Neural progenitor cell (in vitro differentiated cells): ENCODE results near the gene PPP1CC.

Experiments
- EZH2 ChIP-seq: fragments of 200-600 bp; sonication (generic); IDR thresholded peaks from 2 replicates; pipeline ENCODE4 v1.6.1; 2017; ENCODE audit warnings: antibody characterized with exemption, mild to moderate bottlenecking, moderate library complexity
- EZH2phosphoT487 ChIP-seq: fragments of 200-600 bp; sonication (generic); IDR thresholded peaks from 2 replicates; pipeline ENCODE4 v1.6.1; 2017; ENCODE audit warnings: antibody characterized with exemption
- TF ChIP-seq, protein P1 (sequence below): fragments of 200-600 bp; sonication (generic); IDR thresholded peaks from 2 replicates; pipeline ENCODE4 v1.5.1; 2017; ENCODE audit warnings: antibody characterized with exemption, mild to moderate bottlenecking

DNA sequence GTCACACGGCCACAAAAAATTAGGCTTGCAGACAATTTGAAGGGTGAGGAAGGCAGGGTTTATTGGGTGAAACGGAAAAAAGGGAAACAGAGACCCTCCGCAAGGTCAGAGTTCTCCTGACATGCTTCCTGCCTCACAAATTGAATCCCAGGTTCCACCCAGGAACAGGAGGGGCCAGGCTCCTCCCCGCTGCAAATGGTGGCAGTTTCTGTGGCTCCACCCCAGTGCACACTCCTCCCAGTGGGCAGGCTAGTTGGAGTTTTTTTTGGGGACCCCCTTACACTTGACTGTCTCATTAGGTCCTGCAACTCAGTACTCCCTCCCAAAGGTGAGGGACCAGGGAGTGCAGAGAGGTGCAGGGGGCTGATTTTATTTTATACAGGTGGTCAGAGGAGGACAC, 39.4 kb upstream of the PPP1CC start:
- no peak for TF ChIP-seq EZH2
- TF ChIP-seq, protein P1, sequence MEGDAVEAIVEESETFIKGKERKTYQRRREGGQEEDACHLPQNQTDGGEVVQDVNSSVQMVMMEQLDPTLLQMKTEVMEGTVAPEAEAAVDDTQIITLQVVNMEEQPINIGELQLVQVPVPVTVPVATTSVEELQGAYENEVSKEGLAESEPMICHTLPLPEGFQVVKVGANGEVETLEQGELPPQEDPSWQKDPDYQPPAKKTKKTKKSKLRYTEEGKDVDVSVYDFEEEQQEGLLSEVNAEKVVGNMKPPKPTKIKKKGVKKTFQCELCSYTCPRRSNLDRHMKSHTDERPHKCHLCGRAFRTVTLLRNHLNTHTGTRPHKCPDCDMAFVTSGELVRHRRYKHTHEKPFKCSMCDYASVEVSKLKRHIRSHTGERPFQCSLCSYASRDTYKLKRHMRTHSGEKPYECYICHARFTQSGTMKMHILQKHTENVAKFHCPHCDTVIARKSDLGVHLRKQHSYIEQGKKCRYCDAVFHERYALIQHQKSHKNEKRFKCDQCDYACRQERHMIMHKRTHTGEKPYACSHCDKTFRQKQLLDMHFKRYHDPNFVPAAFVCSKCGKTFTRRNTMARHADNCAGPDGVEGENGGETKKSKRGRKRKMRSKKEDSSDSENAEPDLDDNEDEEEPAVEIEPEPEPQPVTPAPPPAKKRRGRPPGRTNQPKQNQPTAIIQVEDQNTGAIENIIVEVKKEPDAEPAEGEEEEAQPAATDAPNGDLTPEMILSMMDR: no peak
- no peak for TF ChIP-seq EZH2phosphoT487
